OCI-M2 (cell line): ENCODE results near the gene MGST3.
"Not testable (repeated sequence)": the region's sequence is repeated elsewhere in the genome, so short reads cannot be mapped to it uniquely, and the experiment has no call there.

Experiments
- DNase-seq: peaks from one replicate; lab custom pipeline; 2025; ENCODE audit not compliant: unreplicated experiment; lab: John Stamatoyannopoulos, UW

The MGST3 gene

DNA sequence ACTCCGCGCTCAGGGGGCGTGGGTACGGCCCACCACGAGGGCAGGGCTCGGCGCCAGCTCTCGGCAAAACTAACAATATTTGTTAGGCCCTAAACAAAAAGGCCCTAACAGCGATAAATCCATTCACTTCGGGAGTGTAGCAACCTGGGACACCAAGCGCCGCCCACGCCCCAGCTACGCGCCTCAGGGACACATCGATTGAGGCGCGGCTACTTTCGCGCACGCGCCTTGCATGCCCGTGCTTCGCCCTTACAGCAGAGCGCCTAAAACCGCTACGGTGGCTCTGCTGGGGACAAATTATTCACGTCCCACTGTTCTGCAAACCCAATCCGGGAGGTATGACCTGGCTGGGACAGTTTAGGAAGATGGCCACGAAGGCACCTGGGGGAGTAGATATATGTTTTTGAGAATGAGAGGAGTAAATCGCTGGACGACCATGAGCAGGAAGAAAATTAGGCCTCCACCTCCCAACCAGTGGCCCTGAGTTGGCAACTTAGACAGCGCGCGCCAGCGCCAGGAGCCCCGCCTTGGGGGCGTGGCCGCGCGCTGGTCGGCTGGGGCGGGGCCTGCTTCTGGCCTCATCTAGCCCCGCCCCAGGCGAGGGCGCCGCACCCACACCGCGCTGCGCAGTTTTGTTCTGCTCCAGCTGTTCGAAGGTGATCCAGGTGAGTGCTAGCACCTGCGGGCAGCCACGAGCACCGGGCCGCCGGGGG lies at the start of gene MGST3:
MGST3 (plus strand) TSS at position 606 of the 713 bp plus-strand sequence. CDS start 18,614 bp downstream, outside the sequence.
- DNase-seq: peak; percentile 87

DNA sequence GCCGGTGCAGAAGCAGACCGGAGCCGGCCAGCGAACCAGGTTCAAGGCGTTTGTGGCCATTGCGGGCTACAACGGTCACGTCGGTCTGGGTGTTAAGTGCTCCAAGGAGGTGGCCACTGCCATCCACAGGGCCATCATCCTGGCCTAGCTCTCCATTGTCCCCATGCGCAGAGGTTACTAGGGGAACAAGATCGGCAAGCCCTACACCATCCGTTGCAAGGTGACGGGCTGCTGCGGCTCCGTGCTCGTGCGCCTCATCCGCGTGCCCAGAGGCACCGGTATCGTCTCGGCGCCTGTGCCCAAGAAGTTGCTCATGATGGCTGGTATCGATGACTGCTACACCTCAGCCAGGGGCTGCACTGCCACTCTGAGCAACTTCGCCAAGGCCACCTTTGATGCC lies 49.1 kb upstream of the MGST3 start:
- no peak for DNase-seq

DNA sequence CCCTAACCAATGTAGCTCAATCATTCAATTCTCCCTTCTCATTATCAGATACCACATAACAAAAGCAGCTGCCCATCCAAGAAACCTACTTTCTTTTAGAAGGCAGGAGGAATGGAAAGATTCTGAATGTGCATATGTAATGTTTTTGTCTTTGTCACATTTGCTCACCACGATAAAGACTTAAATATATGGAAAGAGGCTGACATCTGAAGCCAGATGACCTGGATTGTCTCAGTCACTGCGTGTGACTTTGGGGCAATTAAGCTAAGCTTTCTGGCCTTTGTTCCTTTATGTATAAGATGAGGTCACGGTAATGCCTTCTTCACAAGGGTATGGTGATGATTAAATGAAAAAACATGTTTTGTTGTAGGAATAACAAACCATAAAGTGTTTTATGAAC lies 44.6 kb upstream of the MGST3 start:
- no peak for DNase-seq

DNA sequence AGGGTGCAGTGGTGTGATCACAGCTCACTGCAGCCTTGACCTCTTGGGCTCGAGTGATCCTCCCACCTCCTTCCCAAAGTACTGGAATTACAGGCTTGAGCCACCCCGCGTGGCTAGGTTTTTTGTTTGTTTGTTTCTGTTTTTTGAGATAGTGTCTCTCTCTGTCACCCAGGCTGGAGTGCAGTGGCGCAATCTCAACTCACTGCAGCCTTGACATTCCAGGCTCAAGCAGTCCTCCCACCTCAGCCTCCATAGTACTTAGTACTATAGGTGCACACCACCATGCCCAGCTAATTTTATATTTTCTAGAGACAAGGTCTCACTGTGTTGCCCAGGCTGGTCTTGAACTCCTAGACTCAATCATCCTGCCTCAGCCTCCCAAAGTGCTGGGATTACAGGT lies 39.6 kb upstream of the MGST3 start:
- not testable (repeated sequence) for DNase-seq

DNA sequence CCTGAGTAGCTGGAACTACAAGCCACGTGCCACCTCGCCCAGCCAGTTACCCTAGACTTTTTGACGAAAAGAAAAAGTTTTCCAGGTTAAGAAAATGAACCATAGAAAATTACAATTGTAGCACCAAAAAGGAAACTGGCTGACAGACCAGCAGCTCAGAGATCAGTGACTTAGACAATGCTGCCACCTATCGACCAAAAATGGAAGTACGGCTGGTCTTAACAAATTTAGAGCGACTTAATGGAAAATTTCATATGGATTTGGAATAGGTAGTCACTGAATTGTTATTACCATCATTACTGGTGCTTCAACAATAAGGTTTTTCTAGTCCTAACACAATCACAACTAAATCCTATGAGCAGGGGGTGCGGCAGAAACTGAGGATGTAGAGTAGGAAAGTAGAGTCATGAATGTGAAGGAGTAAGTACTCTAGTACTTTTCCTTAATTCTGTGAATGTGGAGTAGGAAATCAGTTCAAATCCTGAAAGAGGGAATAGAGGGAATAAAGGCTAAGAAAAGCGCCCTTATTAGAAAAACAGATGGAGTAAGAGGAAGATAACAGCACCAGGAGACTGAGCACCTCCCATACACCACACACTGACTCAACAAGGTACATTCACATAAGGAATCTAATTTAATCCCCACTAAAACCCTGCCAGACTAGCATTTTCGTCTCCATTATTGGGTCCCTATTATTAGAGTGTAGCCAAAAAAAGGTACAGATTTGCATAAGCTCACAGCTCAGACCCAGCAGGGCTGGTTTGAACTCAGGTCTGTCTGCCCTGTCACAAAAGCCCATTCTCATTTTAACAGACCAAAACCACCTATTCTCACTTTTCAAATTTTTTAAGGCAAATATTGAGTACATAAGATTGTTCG lies 37.9 kb upstream of the MGST3 start:
- peak; percentile 13 for DNase-seq

DNA sequence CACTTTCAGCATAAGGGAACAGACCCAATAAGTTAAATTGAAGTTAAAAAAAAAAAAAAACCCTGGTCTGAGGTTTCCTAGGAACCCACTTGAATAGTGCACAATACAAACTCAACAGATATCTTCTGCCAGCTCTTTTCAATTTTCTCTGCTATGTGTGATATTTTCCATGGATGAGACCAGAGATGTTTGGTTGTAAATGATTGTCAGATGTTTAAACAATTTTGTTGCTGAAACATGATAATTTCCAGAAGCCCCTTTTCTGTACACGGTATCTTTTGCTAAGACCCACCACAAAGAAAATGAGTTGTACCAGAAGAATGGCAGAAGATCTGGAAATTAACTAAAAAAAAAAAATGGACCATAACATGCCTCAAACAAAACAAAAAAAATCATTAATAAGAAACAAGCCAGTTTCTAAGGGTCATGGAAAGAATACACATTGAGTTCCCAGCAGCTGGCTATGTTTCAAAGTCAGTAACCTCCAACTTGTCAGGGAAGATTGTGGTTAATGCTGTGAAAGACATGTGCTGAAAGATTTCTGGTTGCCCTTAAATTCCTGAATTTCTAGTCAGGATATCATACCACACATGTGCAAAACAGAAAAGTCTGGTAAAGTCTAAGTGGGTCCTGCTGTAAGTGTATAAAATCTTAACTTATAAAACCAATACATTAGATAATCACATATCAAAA lies 35.6 kb upstream of the MGST3 start:
- no peak for DNase-seq

DNA sequence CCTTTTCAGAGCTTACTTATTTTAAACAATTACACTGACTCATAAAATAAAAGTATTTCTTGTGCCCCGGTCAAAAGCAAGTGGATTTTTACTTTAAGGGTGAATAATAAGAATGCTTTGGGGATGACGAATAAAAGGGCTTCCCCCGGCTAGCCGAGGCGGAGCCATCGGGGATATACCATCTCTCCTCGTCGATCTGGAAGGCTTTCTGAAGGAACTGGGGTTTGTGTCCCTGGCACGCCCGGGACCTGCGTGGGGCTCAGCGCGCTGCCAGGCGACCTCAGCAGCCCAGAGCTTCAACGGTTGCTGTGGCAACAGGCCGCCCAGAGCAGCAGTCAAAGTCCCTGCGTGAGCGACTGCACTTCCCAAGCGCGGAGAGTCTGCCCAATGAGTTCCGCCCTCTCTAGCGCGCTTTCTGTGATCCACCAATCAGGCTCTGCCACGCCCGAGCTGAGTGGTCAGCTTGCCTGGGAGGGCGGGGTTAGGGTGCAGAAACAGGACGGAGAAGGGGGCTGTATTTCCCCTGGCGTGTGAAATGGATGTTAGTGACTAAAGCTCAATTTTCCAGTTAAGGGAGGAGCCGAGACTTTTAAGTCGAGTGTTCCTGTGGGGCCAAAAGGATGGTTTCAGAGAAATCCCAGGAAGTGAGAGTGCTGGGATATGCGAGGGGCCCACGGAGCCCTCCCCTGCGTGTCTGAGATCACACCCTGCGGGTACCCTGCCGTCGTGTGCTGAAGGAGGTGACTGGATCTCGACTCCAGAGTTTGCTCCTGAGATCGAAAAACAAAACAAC lies 33.0 kb upstream of the MGST3 start:
- DNase-seq: peak; percentile 70

DNA sequence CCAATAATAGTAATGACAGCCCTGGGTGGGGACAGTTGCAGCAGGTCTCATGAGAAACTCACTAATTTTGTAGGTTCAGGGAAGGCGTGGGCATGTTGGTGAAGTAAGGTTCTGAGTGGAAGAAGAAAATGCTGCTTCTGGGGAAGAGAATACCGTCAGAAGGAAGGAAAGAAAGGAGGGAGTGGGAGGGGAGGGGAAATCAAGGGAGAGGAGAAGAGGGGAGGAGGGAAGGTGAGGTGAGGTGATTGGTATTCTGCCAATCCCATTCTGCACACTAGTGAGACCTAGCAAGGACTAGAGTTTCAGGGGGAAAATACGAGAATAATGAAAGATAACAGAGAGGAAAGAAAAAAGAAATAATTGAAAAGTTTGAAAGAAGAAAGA lies 32.4 kb upstream of the MGST3 start:
- no peak for DNase-seq

DNA sequence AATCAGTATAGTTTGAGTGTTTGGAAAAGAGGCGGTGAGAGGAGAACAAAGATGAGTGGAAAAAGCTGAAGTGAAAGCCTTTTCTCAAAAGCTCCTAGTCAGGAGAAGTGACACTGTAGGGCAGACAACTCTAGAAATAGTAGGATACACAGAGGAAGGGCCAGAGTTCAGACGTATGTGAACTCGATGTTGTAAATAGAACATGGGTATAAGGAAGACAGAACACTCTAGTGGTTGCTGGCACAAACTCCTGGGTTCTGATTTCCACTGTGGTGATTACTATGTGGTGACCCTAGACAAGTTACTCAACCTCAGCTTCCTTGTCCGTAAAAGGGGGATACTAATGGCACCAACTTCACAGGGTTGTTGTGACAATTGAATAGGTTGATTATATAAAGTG lies 30.2 kb upstream of the MGST3 start:
- no peak for DNase-seq

DNA sequence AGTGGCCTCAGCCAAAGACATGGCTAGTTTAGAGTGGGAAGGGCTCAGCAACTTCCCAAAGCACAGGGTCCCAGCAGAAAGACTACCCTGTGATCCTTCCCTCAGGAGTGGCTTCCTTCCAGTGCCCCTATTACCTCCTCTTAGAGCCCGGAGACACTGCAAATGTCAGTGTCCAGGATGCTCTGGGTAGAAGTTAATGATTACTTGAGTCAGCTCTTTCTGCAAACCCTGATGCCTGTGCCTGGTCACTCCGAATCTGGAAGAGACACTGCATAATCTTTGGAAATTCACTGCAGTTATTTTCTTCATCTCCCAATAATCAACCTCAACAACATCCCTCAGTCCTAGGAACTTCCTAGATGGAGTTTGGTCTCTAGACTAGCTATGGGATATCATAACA lies 27.2 kb upstream of the MGST3 start:
- DNase-seq: no peak

DNA sequence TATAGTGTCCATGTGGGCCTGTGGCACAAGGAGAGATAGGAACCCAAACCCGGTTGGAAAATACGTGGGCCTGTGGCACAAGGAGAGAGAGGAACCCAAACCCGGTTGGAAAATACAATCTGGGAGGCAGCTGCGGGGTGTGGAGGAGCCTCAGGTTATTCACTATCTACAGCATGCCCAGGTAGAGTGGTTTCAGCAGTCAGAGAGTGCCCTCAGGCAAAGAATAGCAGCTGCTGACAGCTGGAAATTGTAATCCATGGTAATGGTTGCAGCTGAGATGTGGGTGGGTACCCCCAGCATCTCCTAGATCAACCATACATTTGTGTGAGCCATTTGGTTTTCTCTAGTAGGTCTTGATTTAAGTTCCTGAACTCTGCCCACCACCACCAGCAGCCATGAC lies 25.8 kb upstream of the MGST3 start:
- DNase-seq: no peak

DNA sequence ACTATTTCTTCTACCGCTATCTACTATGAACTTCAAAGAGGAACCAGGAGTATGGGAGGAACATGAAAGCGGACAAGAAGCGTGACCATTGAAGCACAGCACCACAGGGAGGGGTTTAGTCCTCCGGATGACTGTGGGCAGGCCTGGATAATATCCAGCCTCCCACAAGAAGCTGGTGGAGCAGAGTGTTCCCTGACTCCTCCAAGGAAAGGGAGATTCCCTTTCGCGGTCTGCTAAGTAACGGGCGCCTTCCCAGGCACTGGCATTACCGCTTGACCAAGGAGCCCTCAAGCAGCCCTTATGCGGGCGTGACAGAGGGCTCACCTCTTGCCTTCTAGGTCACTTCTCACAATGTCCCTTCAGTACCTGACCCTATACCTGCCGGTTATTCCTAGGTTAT lies 24.4 kb upstream of the MGST3 start:
- DNase-seq: not testable (repeated sequence)

DNA sequence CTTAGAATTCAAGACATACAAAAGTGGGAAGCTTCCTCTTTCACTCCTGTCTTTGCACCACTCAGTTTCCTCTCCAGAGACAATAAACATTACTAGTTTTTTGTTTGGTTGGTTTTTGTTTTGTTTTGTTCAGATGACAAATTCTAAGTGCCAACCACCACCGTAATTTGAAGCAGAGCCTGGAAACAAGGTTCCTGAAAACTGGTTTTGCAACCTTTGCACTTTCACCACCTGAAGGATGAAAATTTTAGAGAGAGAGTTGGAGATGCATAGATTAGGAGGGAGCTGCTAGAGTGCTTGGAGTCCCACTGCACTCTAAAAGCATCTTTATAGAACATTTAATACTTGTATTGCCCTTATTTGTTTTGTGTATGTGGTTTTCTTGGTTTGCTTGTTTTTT lies 20.2 kb upstream of the MGST3 start:
- no peak for DNase-seq

DNA sequence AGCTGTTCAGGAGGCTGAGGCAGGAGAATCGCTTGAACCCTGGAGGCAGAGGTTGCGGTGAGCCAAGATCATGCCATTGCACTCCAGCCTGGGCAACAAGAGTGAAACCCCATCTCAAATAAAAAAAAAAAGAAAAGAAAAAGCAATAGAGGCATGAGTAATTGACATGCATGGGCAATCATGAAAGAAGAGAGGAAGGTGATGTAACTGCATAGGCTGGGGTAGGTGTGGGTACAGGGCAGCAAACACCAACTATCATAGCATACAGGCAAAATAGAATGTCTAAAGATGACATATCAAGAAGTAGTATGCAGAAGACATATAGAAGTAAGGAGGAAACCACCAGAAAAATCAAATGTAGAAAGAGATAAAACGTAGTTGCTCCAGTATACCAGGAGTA lies 19.0 kb upstream of the MGST3 start:
- DNase-seq: no peak

DNA sequence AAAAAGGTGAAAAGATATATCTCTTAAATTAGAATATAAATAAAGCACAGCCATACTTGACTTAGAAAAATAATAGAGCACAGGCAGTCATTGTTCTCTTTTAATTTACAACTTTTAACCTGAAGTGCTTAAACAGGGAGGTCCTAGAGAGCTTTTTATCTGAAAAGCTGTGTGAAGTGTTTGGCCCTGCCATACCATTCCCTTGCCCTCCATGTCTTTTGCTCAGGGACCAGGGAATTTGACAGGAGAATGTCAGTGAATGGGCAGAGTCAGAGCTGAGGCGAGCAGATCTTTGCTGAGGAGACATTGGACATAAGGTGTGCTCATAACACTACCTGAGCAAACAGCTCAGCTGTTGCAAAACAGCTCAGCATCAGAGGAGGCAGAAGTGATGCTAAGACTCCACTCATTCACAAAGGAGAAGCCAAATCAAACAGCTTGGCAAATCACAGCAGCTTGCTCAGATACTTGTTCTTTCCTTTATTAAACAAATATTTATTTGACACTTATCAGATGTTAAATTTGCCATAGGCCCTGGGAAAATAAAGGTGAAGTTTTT lies 14.9 kb upstream of the MGST3 start:
- no peak for DNase-seq

DNA sequence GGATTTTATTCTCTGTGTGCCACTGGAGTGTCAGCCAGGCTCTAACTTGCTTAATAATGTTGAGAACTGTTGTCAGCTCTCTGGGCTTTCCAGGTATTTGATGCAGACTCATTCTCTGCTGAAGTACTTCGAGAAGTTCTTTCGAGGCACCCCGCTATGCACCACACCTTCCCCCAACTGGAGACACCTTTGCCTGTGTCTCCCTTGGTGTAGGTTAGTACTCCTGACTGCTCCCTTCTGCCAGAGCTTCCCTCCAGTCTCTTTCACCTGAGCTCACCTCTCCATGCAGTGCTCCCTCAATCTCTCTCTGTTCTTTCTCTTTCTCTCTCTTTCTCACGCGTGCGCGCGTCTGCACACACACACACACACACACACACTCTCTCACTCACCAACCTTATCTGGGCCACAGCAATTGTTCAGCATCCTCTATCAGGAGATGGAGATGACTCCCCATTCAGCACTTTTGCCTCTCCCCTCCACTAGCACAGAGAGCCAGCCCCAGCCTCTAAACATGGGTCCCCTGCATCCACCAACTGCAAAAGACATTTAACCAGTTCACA lies 14.0 kb upstream of the MGST3 start:
- DNase-seq: no peak

DNA sequence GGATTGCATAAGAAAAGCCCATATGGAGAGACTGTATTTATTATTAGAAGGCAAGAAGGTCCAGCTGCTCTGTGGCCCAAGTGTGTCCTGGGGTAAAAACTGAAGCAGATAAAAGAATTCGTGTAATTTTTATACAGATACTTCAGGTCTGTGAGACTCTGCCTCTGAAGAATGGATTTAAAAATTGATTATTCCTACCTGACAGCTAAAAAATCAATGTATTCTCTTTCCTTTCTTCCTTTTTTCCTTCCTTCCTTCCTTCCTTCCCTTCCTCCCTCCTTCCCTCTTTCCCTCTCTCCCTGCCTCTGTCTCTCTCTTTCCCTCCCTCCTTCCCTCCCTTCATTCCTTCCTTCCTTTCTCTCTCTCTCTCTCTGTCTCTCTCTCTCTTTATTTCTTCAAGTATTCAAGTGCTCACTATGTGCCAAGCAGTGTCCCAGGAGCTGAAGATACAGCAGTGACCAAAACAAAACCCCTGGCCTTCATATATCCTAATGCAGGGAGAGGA lies 11.3 kb upstream of the MGST3 start:
- no peak for DNase-seq

DNA sequence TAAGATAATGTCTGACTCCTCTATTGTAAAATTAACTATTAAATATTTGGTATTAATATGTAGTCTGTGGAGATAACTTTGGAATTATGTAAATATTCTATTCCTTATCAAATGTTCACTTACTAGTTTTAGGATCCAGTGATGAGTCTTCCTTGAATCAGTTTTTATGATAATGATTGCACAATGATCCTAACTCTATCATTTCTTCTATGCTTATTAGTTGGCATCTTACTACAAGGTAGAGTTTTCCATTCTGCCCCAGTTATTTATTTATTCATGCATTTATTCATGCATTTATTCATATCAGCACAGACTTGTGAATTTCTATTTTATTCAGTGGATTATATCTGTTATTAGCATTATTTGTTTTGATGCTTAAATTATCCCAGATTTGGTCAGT lies 7.4 kb upstream of the MGST3 start:
- DNase-seq: no peak

DNA sequence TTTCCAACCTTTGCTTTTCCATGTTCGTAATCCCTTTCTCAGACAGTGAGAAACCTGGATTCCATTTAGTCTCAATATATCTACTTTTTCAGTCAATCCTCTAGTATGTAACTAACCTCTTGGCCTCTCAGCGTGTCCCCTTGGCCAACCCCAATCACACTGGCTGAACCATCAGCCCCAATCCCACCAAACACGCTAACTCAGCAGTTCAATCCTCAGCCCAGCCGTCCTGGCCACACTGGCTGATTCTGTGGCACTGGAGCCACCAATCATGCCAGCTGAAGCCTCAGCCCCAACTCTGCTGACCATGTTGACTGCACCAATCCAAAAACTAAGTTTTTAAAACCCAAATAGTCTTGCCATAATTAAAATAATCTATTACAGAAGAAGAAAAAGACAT lies 6.6 kb upstream of the MGST3 start:
- no peak for DNase-seq

DNA sequence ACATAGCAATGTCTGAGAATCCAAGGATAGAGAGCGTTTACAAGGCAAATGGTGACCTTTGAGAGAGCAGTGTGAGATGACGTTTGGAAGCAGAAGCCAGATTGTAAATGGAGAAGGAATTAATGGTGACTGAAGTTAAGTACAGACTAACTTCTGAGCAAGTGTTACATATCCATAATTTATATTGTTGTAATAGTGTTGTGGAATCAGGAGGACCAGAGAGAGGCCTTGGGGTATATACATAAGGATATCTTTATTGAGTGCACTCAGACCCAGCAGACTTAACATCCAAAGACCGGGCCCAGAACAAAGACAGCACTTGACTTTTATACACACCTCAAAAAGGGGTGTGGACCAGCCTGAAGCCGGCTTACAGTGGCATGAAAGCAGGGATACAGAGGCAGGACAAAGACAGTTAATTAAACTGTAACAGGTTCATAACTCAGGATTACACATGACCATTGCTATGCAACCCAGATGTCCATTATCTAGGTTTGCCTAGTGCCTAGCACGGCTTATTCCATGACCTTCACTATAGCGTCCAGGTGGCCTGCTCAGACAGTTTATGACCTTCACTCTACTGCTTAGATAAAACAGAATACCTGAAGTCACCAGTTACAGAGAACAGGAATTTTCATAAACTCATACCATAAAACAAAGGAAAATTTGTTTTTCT lies 2.7 kb upstream of the MGST3 start:
- no peak for DNase-seq
